GM19025 (cell line): Measurements from ENCODE around the gene PRAMEF17.
"Not testable (repeated sequence)": the region's sequence is repeated elsewhere in the genome, so short reads cannot be mapped to it uniquely, and the experiment has no call there.

Source experiments
- ATAC-seq: cut with Tn5 transposase; IDR thresholded peaks from one replicate; pipeline ENCODE4 v1.9.1; 2021; ENCODE audit warnings: mild to moderate bottlenecking, low read depth, moderate library complexity; ENCODE audit not compliant: unreplicated experiment

PRAMEF17 gene, protein sequence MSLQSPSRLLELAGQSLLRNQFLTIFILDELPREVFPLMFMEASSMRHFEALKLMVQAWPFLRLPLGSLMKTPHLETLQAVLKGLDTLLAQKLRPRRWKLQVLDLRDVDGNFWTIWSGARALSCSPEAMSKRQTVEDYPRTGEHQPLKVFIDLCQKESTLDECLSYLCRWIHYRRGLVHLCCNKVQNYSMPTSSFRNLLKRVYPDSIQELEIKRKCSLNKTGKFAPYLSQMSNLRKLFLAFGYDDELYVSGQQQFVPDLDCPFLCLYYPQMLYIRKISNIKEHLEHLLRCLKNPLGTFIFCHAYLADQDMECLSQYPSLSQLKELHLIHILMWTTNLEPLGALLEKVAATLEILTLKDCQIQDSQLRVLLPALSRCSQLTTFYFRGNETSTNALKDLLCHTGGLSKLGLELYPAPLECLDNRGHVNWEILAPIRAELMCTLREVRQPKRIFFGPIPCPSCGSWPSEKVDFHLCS

DNA sequence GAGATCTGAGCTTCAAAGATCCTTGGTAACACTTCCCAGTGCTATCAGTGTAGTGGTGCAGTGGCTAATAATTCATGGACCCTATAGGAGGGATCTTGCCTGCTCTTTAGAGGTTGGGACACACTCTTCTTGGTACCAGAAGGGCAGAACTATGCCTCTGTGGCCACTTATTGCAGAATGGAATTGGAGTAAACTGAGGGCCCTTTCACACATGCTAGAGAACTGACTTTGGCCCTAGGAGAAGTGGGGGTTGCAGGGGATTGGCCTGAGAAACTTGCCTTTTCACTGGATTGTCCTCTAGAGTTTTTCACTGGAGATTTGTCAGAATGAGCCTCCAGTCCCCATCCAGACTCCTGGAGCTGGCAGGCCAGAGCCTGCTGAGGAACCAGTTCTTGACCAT, at the start of gene PRAMEF17:
TSS of gene PRAMEF17 (plus strand) at position 301 of the 400 bp plus-strand sequence. CDS start at position 327, 26 bp downstream.
- ATAC-seq = not testable (repeated sequence)

DNA sequence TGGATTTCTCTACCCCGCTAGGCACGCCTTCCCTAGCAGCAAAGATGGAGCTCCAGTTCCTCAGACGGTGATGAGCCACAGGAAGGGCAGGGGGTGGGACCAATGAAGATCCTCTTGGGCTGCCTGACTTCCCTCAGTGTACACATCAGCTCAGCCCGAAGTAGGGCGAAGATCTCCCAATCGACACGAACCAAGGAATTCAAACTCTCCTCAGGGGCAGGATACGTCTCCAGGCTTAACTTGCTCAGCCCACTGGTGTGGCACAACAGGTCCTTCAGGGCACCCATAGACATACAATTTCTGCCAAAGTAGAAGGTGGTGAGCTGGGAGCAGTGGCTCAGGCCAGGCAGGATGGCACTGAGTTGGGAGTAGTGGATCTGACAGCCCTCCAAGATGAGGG, 46.9 kb upstream of the PRAMEF17 start:
- ATAC-seq = not testable (repeated sequence)

DNA sequence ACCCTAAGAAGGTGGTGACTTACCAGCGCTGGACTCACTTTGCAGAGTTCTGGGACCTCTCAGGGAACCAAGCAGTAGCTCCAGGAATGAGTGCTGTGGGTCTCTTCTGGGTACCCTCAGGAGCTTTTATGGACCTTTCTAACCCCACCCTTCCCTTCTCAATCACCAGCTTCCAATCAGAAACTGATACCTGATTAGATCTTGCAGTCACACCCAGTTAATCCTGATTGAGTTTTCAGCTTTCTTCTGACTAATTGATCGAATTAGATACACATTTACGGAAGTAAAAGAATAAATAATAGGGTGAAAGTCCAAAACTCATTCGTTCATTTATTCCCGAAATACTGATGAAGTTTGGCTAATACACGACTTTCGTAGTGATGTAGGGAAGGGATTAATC, 42.4 kb upstream of the PRAMEF17 start, which contains the start of gene PRAMEF14:
TSS of gene PRAMEF14 (minus strand) at position 101 of the 400 bp plus-strand sequence. CDS start 1,820 bp downstream, outside the sequence.
- not testable (repeated sequence) for ATAC-seq

DNA sequence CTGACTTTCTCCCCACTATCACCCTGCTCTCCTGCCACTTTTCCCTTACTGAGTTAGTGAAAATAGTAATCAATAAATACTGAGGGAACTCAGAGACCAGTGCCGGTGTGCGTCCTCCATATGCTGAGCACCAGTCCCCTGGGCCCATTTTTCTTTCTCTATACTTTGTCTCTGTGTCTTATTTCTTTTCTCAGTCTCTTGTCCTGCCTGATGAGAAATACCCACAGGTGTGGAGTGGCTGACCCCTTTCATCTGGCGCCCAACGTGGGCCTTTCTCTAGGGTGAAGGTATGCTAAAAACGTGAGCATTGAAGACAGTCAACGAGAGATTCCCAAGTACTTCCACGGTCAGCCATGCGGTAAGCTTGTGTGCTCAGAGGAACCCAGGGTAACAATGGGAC, 36.0 kb upstream of the PRAMEF17 start:
- not testable (repeated sequence) for ATAC-seq

DNA sequence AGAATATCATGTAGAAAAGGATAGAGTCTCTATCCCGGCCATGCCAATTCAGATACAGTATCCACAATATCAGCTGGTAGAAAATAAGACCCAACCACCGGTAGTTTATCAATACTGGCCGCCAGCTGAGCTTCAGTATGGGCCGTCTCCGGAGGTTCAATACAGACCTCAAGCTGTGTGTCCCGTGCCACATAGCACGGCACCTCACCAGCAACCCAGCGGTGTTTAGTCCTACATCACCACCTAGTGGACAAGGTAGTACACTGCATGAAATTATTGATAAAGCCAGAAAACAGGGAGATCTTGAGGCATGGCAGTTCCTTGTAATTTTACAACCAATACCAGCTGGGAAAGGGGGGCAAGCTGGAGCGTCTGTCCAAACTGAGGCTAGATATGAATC, 35.0 kb upstream of the PRAMEF17 start:
- ATAC-seq = not testable (repeated sequence)

DNA sequence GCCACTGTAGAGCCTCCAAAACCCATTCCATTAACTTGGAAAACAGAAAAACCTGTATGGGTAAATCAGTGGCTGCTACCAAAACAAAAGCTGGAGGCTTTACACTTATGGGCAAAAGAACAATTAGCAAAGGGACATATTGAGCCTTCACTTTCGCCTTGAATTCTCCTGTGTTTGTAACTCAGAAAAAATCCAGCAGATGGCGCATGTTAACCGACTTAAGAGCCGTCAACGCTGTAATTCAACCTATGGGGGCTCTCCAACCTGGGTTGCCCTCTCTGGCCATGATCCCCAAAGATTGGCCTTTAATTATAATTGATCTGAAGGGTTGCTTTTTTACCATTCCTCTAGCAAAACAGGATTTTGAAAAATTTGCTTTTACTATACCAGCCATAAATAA, 32.7 kb upstream of the PRAMEF17 start:
- not testable (repeated sequence) for ATAC-seq

DNA sequence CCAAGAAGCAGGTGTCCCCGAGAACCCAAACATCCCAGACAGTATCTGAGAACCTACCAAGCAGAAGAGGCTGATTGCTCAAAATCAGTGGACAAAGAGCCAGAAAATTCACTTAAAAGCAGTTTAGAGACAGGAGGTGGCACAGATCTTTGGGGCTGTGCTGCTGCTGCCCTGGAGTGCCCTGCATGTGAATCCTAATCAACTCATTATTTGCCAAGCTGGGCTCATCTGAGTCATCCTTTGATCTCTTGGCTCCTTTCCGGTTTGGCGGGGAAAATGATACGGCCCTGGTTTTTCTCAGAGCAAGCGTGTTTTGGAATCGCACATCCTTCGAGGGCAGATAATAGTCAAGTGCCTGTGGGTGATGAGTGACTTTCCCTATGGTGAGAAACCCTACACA, 27.1 kb upstream of the PRAMEF17 start:
- ATAC-seq = not testable (repeated sequence)

DNA sequence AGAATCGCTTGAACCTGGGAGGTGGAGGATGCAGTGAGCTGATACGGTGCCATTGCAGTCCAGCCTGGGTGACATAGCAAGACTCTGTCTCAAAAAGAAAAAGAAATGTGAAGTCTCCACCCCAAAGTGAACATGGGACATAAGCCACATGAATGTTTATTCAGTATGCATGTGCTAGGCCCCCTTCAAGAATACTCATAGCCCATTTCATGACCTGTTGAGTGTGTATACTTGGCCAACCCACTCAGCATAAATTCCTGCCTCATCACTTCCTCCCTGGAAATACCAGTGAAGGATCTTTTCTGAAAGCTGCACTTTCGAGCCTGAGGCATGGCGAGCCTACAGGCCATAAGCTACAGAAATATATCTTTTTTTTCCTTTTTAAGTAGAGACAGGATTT, 24.5 kb upstream of the PRAMEF17 start:
- not testable (repeated sequence) for ATAC-seq

DNA sequence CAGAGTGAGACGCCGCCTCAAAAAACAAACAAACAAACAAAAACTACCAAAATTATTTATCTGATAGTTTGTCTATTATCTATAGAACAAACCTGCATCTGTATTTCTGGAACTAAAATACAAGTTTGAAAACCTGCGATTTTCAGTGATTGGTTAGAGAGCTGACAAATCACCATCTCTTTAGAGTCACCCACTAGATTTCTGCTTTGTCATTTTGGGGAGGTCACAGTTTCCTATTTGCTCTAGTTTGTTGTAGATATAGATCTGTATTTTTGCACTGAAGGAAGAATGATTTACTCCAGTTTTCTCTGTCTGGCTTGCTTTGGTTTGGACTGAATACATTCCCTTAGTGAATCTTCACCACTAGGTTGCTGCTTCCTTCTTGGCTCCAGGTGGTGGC, 22.9 kb upstream of the PRAMEF17 start:
- ATAC-seq = not testable (repeated sequence)

DNA sequence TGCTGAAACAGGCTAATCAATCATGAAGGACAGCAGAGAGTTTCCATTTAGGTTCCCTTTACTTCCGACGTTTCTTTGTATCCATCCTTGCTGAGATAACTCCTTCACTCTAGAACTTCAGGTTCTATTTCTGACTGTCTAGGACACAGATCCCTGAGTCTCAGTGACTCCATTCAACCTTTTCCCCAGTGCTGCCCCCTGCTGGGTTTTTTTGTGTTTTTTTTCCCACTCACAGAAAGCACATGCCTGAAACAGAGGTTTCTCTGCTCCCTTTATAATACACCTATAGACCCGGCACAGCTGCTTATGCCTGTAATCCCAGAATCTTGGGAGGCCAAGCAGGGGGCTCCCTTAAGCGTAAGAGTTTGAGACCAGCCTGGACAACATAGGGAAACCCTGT, 20.9 kb upstream of the PRAMEF17 start:
- ATAC-seq = not testable (repeated sequence)

DNA sequence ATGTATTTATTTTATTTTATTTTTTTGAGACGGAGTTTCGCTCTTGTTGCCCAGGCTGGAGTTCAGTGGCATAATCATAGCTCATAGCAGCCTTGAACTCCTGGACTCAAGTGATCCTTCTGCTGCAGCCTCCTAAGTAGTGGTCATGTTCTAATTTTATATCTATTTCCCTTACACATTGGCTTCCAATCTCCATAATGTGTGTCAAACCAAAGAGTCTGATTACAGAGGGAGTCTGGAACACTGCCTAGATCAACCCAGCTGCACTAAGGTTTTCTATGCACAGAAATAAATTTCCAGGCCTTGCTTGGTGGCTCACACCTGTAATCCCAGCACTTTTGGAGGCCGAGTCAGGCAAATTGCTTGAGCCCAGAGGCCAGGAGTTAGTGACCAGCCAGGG, 10.4 kb upstream of the PRAMEF17 start:
- not testable (repeated sequence) for ATAC-seq

DNA sequence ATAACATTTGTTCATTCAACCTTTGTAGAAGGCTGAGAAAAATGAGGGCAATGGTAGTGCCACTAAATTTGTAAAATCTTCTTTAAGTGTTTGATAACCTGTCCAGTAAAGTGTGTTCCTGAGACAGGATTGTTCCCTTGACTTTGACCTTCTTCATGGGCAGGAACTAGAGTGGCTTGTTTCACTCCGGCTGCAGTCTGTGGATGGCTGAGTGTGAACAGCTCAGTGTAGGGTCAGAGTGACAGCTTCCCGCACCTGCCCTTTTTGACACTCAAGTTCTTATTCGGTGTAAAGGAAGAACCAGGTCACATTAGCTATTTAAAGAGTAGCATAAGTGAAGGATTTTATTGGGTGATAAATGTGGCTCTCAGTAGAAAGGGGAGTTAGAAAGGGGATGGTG, 9.1 kb upstream of the PRAMEF17 start:
- ATAC-seq = not testable (repeated sequence)

DNA sequence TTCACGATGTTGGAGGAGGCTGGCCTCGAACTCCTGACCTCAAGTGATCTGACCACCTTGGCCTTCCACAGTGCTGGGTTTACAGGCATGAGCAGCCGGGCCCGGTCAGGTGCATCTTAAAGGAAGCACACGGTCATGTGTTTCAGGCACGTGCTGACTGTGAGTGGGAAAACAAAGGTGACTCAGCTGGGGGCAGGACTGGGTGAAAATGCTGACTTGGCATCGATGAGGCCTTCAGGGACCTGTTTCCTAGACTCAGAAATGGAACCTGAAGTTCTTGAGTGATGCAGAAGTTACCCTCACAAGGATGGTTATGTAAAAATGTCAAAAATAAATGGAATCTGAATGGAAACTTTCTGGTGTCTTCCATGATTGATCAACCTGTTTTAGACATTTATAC, 3.6 kb downstream of the PRAMEF17 start:
- ATAC-seq = not testable (repeated sequence)

DNA sequence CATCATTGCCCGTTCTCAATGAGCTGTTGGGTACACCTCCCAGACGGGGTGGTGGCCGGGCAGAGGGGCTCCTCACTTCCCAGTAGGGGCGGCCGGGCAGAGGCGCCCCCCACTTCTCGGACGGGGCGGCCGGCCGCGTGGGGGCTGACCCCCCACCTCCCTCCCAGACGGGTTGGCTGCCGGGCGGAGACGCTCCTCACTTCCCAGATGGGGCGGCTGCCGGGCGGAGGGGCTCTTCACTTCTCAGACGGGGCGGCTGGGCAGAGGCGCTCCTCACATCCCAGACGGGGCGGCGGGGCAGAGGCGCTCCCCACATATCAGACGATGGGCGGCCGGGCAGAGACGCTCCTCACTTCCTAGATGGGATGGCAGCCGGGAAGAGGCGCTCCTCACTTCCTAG, 5.3 kb downstream of the PRAMEF17 start:
- ATAC-seq = not testable (repeated sequence)

DNA sequence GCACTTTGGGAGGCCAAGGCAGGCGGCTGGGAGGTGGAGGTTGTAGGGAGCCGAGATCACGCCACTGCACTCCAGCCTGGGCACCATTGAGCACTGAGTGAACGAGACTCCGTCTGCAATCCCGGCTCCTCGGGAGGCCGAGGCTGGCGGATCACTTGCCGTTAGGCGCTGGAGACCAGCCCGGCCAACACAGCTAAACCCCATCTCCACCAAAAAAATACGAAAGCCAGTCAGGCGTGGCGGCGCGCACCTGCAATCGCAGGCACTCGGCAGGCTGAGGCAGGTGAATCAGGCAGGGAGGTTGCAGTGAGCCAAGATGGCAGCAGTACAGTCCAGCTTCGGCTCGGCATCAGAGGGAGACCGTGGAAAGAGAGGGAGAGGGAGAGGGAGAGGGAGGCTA, 5.9 kb downstream of the PRAMEF17 start:
- not testable (repeated sequence) for ATAC-seq

DNA sequence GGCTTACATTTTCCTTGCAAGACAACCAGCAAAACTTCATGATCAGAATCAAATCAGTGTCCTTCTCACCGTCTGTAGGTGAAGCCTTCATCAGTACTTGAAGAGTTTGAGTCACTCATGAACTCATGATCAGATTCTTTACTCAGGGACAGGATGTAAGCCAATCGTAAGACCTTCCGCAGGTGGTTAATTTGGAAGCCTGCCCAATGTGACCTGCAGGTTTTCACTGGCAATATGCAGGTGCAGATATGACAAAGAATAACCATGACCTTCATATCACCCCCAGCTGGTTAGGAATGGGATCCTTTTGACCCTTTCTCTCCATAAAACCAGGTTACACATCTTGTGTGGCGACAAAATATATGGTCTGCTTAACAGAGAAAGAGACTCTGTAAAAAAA, 18.4 kb downstream of the PRAMEF17 start:
- ATAC-seq = no peak

DNA sequence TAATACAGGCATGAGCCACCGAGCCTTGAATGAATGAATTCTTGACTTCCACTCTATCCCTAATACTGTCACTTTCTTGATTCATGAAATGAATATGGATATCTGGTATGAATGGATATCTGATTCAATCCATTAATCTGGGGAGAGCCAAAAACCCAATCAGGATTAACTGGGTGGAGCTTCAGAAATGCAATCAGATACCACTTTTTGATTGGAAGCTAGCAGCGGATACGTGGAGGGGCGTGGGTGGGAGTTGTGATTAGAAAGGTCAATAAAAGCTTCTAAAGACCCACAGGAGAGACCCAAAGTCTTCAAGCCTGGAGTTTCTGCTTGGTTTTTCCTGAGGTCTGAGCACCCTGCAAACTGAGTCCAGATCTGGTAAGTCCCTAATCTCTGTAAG, 20.7 kb downstream of the PRAMEF17 start, which contains the start of gene PRAMEF20:
TSS of gene PRAMEF20 (plus strand) at position 301 of the 400 bp plus-strand sequence. CDS start 5,905 bp downstream, outside the sequence.
- ATAC-seq = not testable (repeated sequence)

DNA sequence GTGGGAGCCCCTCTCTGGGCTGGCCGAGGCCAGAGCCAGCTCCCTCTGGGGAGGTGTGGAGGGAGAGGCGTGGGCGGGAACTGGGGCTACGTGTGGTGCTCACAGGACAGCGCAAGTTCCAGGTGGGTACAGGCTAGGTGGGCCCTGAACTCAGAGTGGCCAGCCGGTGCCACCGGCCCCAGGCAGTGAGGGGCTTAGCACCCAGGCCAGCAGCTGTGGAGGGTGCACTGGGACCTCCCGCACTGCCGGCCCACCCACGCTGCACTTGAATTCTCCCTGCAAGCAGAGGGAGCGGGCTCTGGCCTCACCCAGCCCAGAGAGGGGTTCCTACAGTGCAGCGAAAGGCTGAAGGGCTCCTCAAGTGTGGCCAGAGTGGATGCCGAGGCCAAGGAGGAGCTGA, 41.1 kb downstream of the PRAMEF17 start:
- ATAC-seq = no peak

DNA sequence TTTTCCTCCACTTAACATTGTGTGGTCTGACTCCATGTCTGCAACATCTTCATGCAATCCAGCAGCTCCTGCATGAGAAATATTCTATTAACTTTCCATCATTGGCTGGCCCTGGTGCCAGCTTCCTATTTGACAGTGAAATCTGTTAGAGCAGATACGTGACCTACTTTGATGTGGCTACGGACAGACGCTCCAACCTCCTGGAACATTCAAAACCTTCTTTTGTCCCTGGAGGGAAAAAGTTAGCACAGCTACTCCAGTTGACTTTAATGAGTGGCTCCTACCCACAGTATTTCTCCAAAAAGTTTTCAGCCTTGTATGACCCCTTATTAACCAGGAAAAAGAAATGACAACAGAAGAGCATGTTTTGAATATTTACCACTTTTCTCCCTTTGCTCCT, 42.8 kb downstream of the PRAMEF17 start:
- no peak for ATAC-seq

DNA sequence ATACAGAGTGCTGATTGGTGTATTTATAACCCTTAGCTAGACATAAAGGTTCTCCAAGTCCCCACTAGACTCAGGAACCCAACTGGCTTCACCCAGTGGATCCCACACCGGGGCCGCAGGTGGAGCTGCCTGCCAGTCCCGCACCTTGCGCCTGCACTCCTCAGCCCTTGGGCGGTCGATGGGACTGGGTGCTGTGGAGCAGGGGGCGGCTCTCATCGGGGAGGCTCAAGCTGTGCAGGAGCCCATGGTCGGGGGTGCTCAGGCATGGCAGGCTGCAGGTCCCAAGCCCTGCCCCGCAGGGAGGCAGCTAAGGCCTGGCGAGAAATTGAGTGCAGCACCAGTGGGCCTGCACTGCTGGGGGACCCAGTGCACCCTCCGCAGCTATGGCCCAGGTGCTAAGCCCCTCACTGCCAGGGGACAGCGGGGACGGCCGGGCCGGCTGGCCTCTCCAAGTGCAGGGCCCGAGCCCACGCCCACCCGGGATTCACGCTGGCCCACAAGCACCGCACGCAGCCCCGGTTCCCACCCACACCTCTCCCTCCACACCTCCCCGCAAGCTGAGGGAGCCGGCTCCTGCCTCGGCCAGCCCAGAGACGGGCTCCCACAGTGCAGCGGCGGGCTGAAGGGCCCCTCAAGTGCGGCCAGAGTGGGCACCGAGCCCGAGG, 44.4 kb downstream of the PRAMEF17 start:
- ATAC-seq = not testable (repeated sequence)

DNA sequence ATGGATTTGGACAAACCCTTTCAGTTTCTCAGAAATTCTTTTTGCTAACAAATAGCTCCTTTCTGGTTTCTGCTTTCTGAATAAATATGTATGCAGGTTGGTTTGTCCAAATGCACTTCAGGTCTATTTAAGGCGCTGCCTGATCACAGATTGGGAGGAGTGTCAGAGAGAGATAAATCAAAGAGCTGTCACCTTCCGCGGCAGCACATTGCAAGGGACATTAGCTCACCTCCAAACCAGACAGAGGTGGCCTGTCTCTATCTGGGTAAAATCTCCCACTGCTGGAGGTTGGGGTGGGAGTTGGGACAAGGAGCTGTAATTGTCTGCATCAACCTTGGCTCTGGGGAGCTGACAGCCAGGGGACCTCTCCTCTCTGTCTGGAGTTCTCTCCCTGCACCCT, 46.0 kb downstream of the PRAMEF17 start:
- ATAC-seq = no peak
